22Rv1 (cell line): Measurements from ENCODE around the gene ARSK.

Experiments
- CTCF ChIP-seq: fragments of 450-650 bp; IDR thresholded peaks from 2 replicates; pipeline ENCODE4 v1.5.1; 2017; ENCODE audit warnings: mild to moderate bottlenecking
- ZFX ChIP-seq: fragments of 450-650 bp; IDR thresholded peaks from 2 replicates; pipeline ENCODE4 v1.6.1; 2017; ENCODE audit warnings: antibody characterized with exemption, borderline replicate concordance

- TF ChIP-seq CTCF (peak; percentile 76), ZFX (no peak)
Observed at GRCh38 chr5:95644351-95645042, 89.6 kb downstream of the ARSK start.
